ENCODE results near the gene UCP3. TPM values are rescaled to one million over a fixed set of nuclear protein-coding genes. Genes with fewer than 3 reads are reported as not detected.

The UCP3 gene
- total and polyA plus RNA-seq, 4 donors: 0.07 to 1.3 (median 0.34) TPM

- Histone ChIP-seq H3K9ac (ENCODE audit: low read depth in 1 of 2, low read length in 2 of 2) (no peak overlapping the region), H3K27ac (ENCODE audit: low read depth in 1 of 2, low read length in 2 of 2) (no peak overlapping the region), H3K27me3 (ENCODE audit: control insufficient read depth in 4 of 4, insufficient read depth in 4 of 4, low read length in 3 of 4) (no peaks in the 10 kb centered on the region), H3K4me1 (ENCODE audit: control insufficient read depth in 4 of 4, insufficient read depth in 4 of 4, low read length in 3 of 4) (peaks cover 15 to 29% (median 22%) of the 10 kb centered on the region in 4 donors), H3K36me3 (ENCODE audit: control insufficient read depth in 4 of 4, insufficient read depth in 3 of 4, low read depth in 1 of 4, low read length in 3 of 4) (no peaks in the 10 kb centered on the region), H3K9me3 (ENCODE audit: control insufficient read depth in 4 of 4, low read length in 3 of 4) (no peaks in the 10 kb centered on the region), H3K4me3 (ENCODE audit: low read depth in 1 of 3, low read length in 3 of 3) (no peak overlapping the region)
- DNase-seq (ENCODE audit: low spot score): no peak
- no peak for TF ChIP-seq RXRA (IDR thresholded peaks at IDR 0.05)
- no peak for TF ChIP-seq ATF3 (IDR thresholded peaks at IDR 0.05)
- TF ChIP-seq GABPA (IDR thresholded peaks at IDR 0.05 in 1 of 2, conservative IDR thresholded peaks at IDR 0.05 in 1 of 2): no peak
- 95% methylated on average over 6 of the region's 6 CpGs for WGBS
These were observed 13.7 kb upstream of the UCP3 start for GRCh38 chr11:74022546-74022945.

DNA sequence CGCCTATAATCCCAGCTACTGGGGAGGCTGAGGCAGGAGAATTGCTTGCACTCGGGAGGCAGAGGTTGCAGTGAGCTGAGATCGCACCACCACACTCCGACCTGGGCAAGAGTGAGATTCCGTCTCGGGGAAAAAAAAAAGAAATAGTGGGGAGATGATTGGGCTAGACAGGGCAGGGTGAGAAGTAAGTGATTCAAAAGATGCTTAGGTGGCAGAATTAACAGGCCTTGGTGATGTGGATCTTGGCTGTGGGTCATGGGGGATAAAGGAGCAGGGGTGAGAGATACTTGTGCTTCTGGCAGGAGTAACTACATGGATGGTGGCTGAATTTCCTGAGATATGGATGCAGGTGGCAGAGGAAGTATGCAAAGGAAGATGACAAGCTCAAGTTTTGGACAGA lies 13.1 kb upstream of the UCP3 start:
- no peak for TF ChIP-seq YY1 (IDR thresholded peaks at IDR 0.05)
- no peak for TF ChIP-seq RXRA (IDR thresholded peaks at IDR 0.05)
- no peak for TF ChIP-seq ATF3 (IDR thresholded peaks at IDR 0.05)
- TF ChIP-seq FOXA1 (IDR thresholded peaks at IDR 0.05): no peak
- no peak for TF ChIP-seq HNF4A (conservative IDR thresholded peaks at IDR 0.05)
- TF ChIP-seq, protein P1, sequence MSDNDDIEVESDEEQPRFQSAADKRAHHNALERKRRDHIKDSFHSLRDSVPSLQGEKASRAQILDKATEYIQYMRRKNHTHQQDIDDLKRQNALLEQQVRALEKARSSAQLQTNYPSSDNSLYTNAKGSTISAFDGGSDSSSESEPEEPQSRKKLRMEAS (IDR thresholded peaks at IDR 0.05): no peak
- TF ChIP-seq RAD21 (IDR thresholded peaks at IDR 0.05): no peak
- no peak for TF ChIP-seq NR2F2 (IDR thresholded peaks at IDR 0.05)
- TF ChIP-seq EGR1 (IDR thresholded peaks at IDR 0.05; ENCODE audit: low read depth in 2 of 2): no peak
- TF ChIP-seq, protein P2, sequence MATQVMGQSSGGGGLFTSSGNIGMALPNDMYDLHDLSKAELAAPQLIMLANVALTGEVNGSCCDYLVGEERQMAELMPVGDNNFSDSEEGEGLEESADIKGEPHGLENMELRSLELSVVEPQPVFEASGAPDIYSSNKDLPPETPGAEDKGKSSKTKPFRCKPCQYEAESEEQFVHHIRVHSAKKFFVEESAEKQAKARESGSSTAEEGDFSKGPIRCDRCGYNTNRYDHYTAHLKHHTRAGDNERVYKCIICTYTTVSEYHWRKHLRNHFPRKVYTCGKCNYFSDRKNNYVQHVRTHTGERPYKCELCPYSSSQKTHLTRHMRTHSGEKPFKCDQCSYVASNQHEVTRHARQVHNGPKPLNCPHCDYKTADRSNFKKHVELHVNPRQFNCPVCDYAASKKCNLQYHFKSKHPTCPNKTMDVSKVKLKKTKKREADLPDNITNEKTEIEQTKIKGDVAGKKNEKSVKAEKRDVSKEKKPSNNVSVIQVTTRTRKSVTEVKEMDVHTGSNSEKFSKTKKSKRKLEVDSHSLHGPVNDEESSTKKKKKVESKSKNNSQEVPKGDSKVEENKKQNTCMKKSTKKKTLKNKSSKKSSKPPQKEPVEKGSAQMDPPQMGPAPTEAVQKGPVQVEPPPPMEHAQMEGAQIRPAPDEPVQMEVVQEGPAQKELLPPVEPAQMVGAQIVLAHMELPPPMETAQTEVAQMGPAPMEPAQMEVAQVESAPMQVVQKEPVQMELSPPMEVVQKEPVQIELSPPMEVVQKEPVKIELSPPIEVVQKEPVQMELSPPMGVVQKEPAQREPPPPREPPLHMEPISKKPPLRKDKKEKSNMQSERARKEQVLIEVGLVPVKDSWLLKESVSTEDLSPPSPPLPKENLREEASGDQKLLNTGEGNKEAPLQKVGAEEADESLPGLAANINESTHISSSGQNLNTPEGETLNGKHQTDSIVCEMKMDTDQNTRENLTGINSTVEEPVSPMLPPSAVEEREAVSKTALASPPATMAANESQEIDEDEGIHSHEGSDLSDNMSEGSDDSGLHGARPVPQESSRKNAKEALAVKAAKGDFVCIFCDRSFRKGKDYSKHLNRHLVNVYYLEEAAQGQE (IDR thresholded peaks at IDR 0.05): no peak
- no peak overlapping the region for H3K4me3 ChIP-seq (ENCODE audit: low read depth in 1 of 3, low read length in 3 of 3)
- H3K27me3 ChIP-seq (ENCODE audit: control insufficient read depth in 4 of 4, insufficient read depth in 4 of 4, low read length in 3 of 4): no peaks in the 10 kb centered on the region
- peaks cover 15 to 29% (median 22%) of the 10 kb centered on the region in 4 donors for H3K4me1 ChIP-seq (ENCODE audit: control insufficient read depth in 4 of 4, insufficient read depth in 4 of 4, low read length in 3 of 4)
- H3K27ac ChIP-seq (ENCODE audit: low read depth in 1 of 2, low read length in 2 of 2): no peak overlapping the region
- WGBS: 97% methylated on average over 6 of the region's 6 CpGs
- no peaks in the 10 kb centered on the region for H3K36me3 ChIP-seq (ENCODE audit: control insufficient read depth in 4 of 4, insufficient read depth in 3 of 4, low read depth in 1 of 4, low read length in 3 of 4)
- DNase-seq (ENCODE audit: low spot score): no peak
- H3K9me3 ChIP-seq (ENCODE audit: control insufficient read depth in 4 of 4, low read length in 3 of 4): no peaks in the 10 kb centered on the region
- no peak overlapping the region for H3K9ac ChIP-seq (ENCODE audit: low read depth in 1 of 2, low read length in 2 of 2)

DNA sequence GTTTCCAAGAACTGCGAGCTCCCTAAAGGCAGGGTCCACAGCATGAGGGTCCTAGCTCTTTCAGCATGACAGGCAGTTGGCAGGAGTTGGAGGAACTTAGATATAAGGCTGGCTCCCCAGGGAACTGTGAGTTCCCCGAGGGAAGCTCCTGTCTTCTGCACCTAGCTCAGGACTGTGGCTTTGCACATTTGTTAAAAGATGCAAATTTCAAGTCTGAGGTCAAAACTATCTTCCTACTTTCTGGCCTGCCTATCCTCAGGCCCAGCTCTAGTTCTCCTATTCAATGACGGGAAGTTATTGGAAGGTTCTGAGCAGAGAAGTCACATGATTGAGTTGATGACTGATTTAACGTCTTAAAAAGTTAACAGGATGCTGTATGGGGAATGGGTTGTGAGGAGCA lies 11.7 kb upstream of the UCP3 start:
- no peak overlapping the region for H3K4me3 ChIP-seq (ENCODE audit: low read depth in 1 of 3, low read length in 3 of 3)
- no peaks in the 10 kb centered on the region for H3K9me3 ChIP-seq (ENCODE audit: control insufficient read depth in 4 of 4, low read length in 3 of 4)
- no peak overlapping the region for H3K27ac ChIP-seq (ENCODE audit: low read depth in 1 of 2, low read length in 2 of 2)
- H3K9ac ChIP-seq (ENCODE audit: low read depth in 1 of 2, low read length in 2 of 2): no peak overlapping the region
- DNase-seq (ENCODE audit: low spot score): no peak
- H3K36me3 ChIP-seq (ENCODE audit: control insufficient read depth in 4 of 4, insufficient read depth in 3 of 4, low read depth in 1 of 4, low read length in 3 of 4): no peaks in the 10 kb centered on the region
- H3K4me1 ChIP-seq (ENCODE audit: control insufficient read depth in 4 of 4, insufficient read depth in 4 of 4, low read length in 3 of 4): peaks cover 15 to 29% (median 22%) of the 10 kb centered on the region in 4 donors
- H3K27me3 ChIP-seq (ENCODE audit: control insufficient read depth in 4 of 4, insufficient read depth in 4 of 4, low read length in 3 of 4): no peaks in the 10 kb centered on the region
- 82% methylated on average over 4 of the region's 4 CpGs for WGBS
- TF ChIP-seq YY1 (IDR thresholded peaks at IDR 0.05) (no peak), FOXA1 (IDR thresholded peaks at IDR 0.05) (no peak), JUND (IDR thresholded peaks at IDR 0.05) (no peak), RAD21 (IDR thresholded peaks at IDR 0.05) (no peak), GABPA (IDR thresholded peaks at IDR 0.05 in 1 of 2, conservative IDR thresholded peaks at IDR 0.05 in 1 of 2) (no peak), HNF4G (IDR thresholded peaks at IDR 0.05) (no peak), TAF1 (conservative IDR thresholded peaks at IDR 0.05) (no peak), ZBTB33 (IDR thresholded peaks at IDR 0.05) (no peak), EGR1 (IDR thresholded peaks at IDR 0.05; ENCODE audit: low read depth in 2 of 2) (no peak), ATF3 (IDR thresholded peaks at IDR 0.05) (no peak), RXRA (IDR thresholded peaks at IDR 0.05) (no peak), FOXA2 (IDR thresholded peaks at IDR 0.05) (no peak)
- TF ChIP-seq, protein P2 (IDR thresholded peaks at IDR 0.05): no peak
